B cell (primary cell): ENCODE results near the gene NRDC.
"Not testable (repeated sequence)": the region's sequence is repeated elsewhere in the genome, so short reads cannot be mapped to it uniquely, and the experiment has no call there.

Experiments used
- CTCF ChIP-seq: fragments of 200-600 bp; IDR thresholded peaks from one replicate; pipeline ENCODE4 v1.8.0; 2022; ENCODE audit warnings: antibody characterized with exemption, mild to moderate bottlenecking
- EZH2 ChIP-seq: IDR thresholded peaks from 2 replicates; pipeline ENCODE4 v1.6.1; 2012; ENCODE audit warnings: borderline replicate concordance, low read depth, mild to moderate bottlenecking, moderate library complexity, low read length; ENCODE audit not compliant: insufficient read depth, poor library complexity, severe bottlenecking

GRCh38 chr1:51819021-51819420 is 59.5 kb downstream of the NRDC start:
- not testable (repeated sequence) for TF ChIP-seq CTCF, EZH2
